HG03066 (cell line): ENCODE data around the gene SALL1.

Source experiments
- ATAC-seq: cut with Tn5 transposase; IDR thresholded peaks from one replicate; pipeline ENCODE4 v1.9.1; 2021; ENCODE audit warnings: low read depth; ENCODE audit not compliant: unreplicated experiment

The SALL1 gene

DNA sequence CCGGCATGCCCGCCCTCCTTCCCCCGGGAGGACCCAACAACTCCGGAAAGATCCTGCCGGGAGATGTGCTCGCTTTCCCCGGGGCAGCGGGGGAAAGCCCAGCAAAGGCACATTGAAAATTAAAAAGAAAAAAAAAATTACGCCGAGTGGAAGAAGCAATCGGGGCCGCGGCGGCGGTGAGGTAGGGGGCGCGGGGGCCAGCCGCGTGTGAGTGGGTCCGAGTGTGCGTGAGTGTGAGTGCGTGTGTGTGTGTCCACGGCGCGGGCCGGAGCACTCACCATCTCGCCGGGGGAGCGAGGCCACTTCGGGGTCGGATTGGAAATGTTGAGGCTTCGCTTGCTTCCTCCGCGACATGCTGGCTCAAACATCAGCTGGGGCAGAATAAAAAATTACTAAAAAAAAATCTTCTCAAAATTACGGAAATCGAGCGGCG lies at the start of gene SALL1:
Gene SALL1 (minus strand): TSS at position 383 of the 433 bp plus-strand sequence. CDS start 29 bp downstream, at position 354.
- ATAC-seq, result no peak

GRCh38 chr16:51200793-51201192 lies 49.7 kb upstream of the SALL1 start:
- ATAC-seq, result no peak

DNA sequence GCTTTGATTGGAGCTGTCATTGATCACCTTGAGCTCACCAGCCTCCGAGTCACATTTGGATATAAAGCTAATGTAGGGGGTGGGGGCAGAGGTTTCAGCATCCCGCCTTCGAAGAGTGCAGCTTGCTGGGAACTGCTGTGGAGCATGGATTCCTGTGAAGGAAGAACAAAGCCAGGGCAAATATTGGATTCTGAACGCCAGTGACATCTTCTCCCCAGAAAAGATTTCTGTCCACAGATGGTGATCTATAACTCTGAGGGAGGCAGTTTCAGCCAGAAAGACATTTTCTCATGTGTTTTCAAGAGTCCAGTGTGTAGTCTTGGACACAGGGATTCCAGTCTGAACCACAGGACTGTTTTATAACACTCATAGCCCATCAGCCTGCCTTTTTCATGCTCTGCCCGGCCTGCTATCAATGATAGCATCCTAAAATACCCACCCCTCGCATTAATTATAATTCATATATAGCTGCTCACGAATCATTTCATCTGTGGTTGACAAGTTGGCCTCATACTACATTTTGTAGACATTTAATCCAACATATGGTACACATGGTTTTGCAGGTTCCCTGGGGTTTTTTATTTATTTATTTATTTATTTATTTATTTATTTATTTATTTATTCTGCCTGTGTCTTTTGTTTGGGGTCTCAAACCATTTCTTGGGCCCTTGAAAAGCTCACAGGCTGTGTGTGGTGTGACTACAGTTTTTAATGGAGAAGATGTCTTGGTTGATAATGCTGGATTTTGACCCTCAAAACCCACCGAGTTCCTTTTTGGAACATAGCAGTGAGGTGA lies 47.1 kb upstream of the SALL1 start:
- ATAC-seq, result no peak

DNA sequence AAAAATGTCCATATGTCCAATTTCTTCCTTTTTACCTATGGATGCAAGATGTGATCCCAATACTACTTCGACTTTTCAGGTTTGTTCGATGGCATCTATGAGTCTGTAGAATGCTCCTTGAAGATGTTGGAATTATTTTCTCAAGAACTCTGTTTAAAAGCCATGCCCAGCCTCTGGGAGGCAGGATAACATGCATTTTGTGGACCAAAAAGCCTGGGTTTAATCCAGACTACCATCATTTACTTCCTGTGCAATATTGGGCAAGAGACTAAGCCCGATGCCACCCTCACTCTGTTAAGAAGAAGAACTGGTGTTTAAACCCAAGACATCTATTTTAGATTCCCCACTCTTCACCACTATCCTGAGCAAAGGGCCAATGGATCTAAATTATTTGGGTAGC lies 42.8 kb upstream of the SALL1 start:
- no peak for ATAC-seq

DNA sequence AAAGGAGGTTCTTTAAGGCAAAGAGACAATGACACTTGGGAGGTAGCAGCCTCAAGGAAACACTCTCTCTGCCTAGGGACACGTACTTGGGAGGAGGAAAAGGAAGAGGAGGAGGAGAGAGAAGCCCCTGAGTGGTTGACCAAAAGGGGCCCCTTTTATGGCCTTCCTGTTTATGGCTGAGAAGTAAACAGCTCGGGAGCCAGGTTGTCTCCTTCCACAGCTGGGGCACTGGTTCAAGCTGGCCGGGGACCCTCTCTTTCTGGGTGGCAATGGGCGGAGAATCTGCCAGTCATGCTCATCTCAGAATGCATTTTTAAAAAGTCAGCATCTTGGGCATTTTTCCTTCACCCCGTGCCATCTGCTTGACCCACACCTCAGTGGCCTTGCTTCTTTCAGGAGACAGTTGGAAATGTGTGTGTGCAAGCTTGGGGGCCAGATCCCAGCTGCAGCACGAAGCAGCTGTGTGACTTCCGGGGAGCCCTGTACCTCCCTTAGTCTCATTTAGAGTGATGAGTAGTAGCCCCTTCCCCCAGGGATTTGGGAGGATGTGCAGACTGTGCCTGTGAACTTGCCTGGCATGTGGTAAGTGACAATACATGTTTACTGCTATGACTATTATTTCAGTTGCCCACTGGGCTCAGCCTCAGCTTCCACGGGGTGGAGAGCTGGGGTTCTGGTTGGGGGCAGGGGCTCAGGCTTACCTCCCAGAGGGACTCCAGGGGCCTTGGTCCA lies 33.8 kb upstream of the SALL1 start:
- no peak for ATAC-seq

DNA sequence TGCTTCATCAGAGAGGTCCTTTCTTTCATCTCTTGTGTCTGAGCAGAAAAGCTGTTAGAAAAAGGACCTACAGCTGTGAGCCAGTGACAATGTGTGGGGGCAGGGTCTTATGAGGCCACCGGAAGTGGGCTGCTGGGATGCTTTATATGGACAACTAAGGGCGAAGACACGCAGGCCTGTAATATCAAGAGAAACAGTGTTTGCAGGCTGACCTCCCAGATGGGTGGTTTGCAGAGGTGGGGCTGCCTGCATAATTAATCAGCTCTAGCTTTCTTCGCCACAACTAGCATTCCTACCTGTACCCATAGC lies 30.4 kb upstream of the SALL1 start:
- no peak for ATAC-seq

GRCh38 chr16:51180719-51181502 lies 29.8 kb upstream of the SALL1 start:
- no peak for ATAC-seq

- no peak for ATAC-seq
These were observed 24.0 kb upstream of the SALL1 start for GRCh38 chr16:51175081-51175480.

- no peak for ATAC-seq
These were observed 21.3 kb upstream of the SALL1 start for GRCh38 chr16:51172368-51172767.

- no peak for ATAC-seq
These were observed 17.7 kb upstream of the SALL1 start for GRCh38 chr16:51168755-51169154.

GRCh38 chr16:51167170-51167895 lies 16.3 kb upstream of the SALL1 start:
- ATAC-seq, result no peak

DNA sequence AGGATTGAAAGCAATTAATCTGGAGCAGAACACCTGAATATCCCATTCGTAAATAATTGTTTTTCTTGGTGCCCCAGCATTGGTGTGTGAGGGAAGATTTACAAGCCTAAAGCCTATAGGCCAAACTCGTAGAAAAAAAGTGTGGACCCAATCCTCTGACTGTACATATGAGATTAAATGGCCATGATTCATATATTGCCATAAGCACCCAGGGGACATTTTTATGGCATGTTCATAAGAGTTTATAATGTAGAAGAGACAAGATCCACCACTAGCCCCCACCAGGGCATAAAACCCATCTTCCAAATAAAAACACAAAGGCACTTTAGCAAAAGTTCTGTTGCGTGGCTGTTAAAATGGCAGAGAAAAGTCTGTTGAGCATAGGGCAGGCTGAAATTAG lies 15.5 kb upstream of the SALL1 start:
- ATAC-seq, result no peak

GRCh38 chr16:51166091-51166490 lies 15.0 kb upstream of the SALL1 start:
- no peak for ATAC-seq

DNA sequence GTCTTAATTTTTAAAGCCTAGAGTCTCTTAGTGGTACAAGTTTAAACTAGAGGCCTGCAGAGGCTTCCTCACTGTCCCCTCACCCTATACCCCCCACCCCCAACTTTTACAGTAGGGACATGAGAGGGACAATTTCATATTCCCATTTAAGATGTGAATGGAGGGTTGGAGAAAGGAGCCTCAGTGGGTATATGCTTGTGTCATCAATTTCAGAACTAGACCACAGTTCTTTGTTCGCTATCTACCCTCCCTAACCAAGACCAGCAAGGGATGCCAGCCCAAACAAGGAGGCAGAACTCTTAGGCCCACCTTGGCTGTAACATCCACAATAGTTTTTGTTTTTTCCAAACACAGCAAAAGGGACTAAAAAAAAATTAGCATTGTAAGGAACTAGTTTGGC lies 14.0 kb upstream of the SALL1 start:
- ATAC-seq, result no peak

GRCh38 chr16:51164574-51164973 lies 13.5 kb upstream of the SALL1 start:
- no peak for ATAC-seq

- no peak for ATAC-seq
These were observed 13.0 kb upstream of the SALL1 start for GRCh38 chr16:51163894-51164566.

- ATAC-seq, result no peak
These were observed 12.3 kb upstream of the SALL1 start for GRCh38 chr16:51163366-51163765.

DNA sequence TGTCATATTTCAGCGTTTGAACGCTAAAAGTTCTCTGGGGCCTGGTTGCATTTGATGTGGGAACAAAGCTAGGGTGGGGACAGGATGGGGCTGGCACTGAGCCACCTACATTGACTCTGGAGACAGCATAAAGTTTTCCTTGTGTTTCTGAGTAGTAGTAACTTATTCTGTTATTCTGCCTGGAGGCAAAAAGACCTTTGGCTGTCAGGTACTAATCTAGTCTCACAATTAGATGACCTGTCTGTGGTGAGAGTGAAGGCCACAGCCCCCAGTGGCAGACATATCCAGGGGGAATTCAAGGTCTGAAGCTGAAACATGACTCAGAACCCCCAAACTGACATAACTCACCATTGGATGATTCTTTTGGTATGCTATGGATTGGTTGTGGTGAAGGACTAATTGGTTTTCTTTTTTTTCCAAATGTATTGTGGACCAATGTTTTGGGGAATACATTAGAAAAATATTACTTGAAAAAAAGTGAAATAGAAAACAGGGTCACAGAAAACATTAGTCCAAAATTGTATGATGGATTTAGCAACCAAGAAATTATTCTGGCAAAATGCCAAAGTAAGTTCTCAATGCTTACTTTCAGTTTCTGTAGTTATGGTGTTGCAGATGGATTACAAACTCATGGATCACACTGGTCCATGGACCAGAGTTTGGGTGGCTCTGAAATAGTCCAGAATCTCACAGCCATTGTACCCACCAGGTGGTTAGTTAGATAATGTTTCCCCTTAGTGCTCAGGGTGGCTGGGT lies 10.5 kb upstream of the SALL1 start:
- ATAC-seq, result no peak

GRCh38 chr16:51159865-51160264 lies 8.8 kb upstream of the SALL1 start:
- no peak for ATAC-seq
